GM21717 (cell line): Measurements from ENCODE around the gene HTD2.
"Not testable (repeated sequence)": the region's sequence is repeated elsewhere in the genome, so short reads cannot be mapped to it uniquely, and the experiment has no call there.

Source experiments
- ATAC-seq: cut with Tn5 transposase; IDR thresholded peaks from one replicate; pipeline ENCODE4 v1.9.1; 2021; ENCODE audit warnings: mild to moderate bottlenecking, moderate library complexity; ENCODE audit not compliant: unreplicated experiment

Gene HTD2

GRCh38 chr3:58331593-58332152 lies 25.4 kb downstream of the HTD2 start:
- ATAC-seq, result no peak

- peak; percentile 93 for ATAC-seq
These were observed 26.4 kb downstream of the HTD2 start, which contains the start of gene PXK for GRCh38 chr3:58332575-58333188. PXK (plus strand) TSS chr3:58332892; CDS start chr3:58332989, 97 bp downstream.

- peak; percentile 33 for ATAC-seq
These were observed 27.1 kb downstream of the HTD2 start for GRCh38 chr3:58333206-58334012.

GRCh38 chr3:58334013-58334321 lies 27.6 kb downstream of the HTD2 start:
- no peak for ATAC-seq

GRCh38 chr3:58334506-58334884 lies 28.2 kb downstream of the HTD2 start:
- ATAC-seq, result no peak

- ATAC-seq, result no peak
These were observed 29.3 kb downstream of the HTD2 start for GRCh38 chr3:58335652-58335947.

- no peak for ATAC-seq
These were observed 30.0 kb downstream of the HTD2 start for GRCh38 chr3:58336135-58336882.

GRCh38 chr3:58337190-58337589 lies 30.9 kb downstream of the HTD2 start:
- no peak for ATAC-seq

- ATAC-seq, result not testable (repeated sequence)
These were observed 32.8 kb downstream of the HTD2 start for GRCh38 chr3:58339146-58339545.

GRCh38 chr3:58340594-58341244 lies 34.4 kb downstream of the HTD2 start:
- no peak for ATAC-seq

- ATAC-seq, result no peak
These were observed 35.1 kb downstream of the HTD2 start for GRCh38 chr3:58341376-58341775.

- ATAC-seq, result no peak
These were observed 36.4 kb downstream of the HTD2 start for GRCh38 chr3:58342676-58343075.

GRCh38 chr3:58345457-58345856 lies 39.1 kb downstream of the HTD2 start:
- ATAC-seq, result no peak

- ATAC-seq, result no peak
These were observed 40.0 kb downstream of the HTD2 start for GRCh38 chr3:58346368-58346767.

- no peak for ATAC-seq
These were observed 41.7 kb downstream of the HTD2 start for GRCh38 chr3:58347984-58348383.

GRCh38 chr3:58349792-58350626 lies 43.7 kb downstream of the HTD2 start:
- ATAC-seq, result peak; percentile 90

- peak; percentile 5 for ATAC-seq
These were observed 44.3 kb downstream of the HTD2 start for GRCh38 chr3:58350627-58351013.

GRCh38 chr3:58351920-58352319 lies 45.6 kb downstream of the HTD2 start:
- ATAC-seq, result no peak

GRCh38 chr3:58352626-58353025 lies 46.3 kb downstream of the HTD2 start:
- ATAC-seq, result no peak
